ENCODE data around the gene ASF1B.
A peak's percentile ranks its signal among the peaks of the same experiment; 100 is the strongest.

Gene ASF1B

GRCh38 chr19:14142262-14143190 is 6.1 kb upstream of the ASF1B start:
- Mint-ChIP-seq H3K9me3 (no peaks in the 10 kb centered on the region), H3K27me3 (no peaks in the 10 kb centered on the region), H3K4me3 (no peak overlapping the region), H3K36me3 (ENCODE audit: insufficient read depth) (peaks cover 2% of the 10 kb centered on the region), H3K27ac (ENCODE audit: low read depth) (no peak overlapping the region), H3K4me1 (peaks cover 30% of the 10 kb centered on the region)
- ATAC-seq (replicated peaks; ENCODE audit: extremely low read depth, poor library complexity, severe bottlenecking) = no peak
- DNase-seq (ENCODE audit: low spot score in 2 of 2) = no peak

- Mint-ChIP-seq H3K27ac (ENCODE audit: low read depth) (no peak overlapping the region), H3K27me3 (no peaks in the 10 kb centered on the region), H3K4me3 (no peak overlapping the region), H3K9me3 (no peaks in the 10 kb centered on the region), H3K36me3 (ENCODE audit: insufficient read depth) (peaks cover 9% of the 10 kb centered on the region), H3K4me1 (peaks cover 30% of the 10 kb centered on the region)
- ATAC-seq (replicated peaks; ENCODE audit: extremely low read depth, poor library complexity, severe bottlenecking) (no peak), DNase-seq (ENCODE audit: low spot score in 2 of 2) (no peak)
Measured at GRCh38 chr19:14141041-14141440, 4.7 kb upstream of the ASF1B start.

GRCh38 chr19:14139944-14140343 is 3.6 kb upstream of the ASF1B start:
- Mint-ChIP-seq H3K4me3 (no peak overlapping the region), H3K36me3 (ENCODE audit: insufficient read depth) (peaks cover 14% of the 10 kb centered on the region), H3K9me3 (no peaks in the 10 kb centered on the region), H3K27ac (ENCODE audit: low read depth) (peak overlapping the region; percentile 48), H3K4me1 (peaks cover 31% of the 10 kb centered on the region), H3K27me3 (no peaks in the 10 kb centered on the region)
- DNase-seq (ENCODE audit: low spot score in 2 of 2) = no peak
- no peak for ATAC-seq (replicated peaks; ENCODE audit: extremely low read depth, poor library complexity, severe bottlenecking)

GRCh38 chr19:14138576-14139265 is 2.3 kb upstream of the ASF1B start:
- Mint-ChIP-seq H3K4me3 (peak overlapping the region; percentile 60), H3K4me1 (peaks cover 31% of the 10 kb centered on the region), H3K9me3 (no peaks in the 10 kb centered on the region), H3K27me3 (no peaks in the 10 kb centered on the region), H3K27ac (ENCODE audit: low read depth) (peak overlapping the region; percentile 38), H3K36me3 (ENCODE audit: insufficient read depth) (peaks cover 14% of the 10 kb centered on the region)
- DNase-seq (ENCODE audit: low spot score in 2 of 2) (no peak), ATAC-seq (replicated peaks; ENCODE audit: extremely low read depth, poor library complexity, severe bottlenecking) (no peak)

- Mint-ChIP-seq H3K27me3 (no peaks in the 10 kb centered on the region), H3K4me3 (peak overlapping the region; percentile 74), H3K36me3 (ENCODE audit: insufficient read depth) (peaks cover 17% of the 10 kb centered on the region), H3K27ac (ENCODE audit: low read depth) (peak overlapping the region; percentile 77), H3K4me1 (peaks cover 22% of the 10 kb centered on the region), H3K9me3 (no peaks in the 10 kb centered on the region)
- ATAC-seq (replicated peaks; ENCODE audit: extremely low read depth, poor library complexity, severe bottlenecking) (no peak), DNase-seq (ENCODE audit: low spot score in 2 of 2) (no peak)
Measured at GRCh38 chr19:14135985-14136508, 342 bp downstream of the ASF1B start.

GRCh38 chr19:14135355-14135754 is 1.0 kb downstream of the ASF1B start:
- Mint-ChIP-seq H3K9me3 (no peaks in the 10 kb centered on the region), H3K4me1 (peaks cover 22% of the 10 kb centered on the region), H3K4me3 (peak overlapping the region; percentile 74), H3K27me3 (no peaks in the 10 kb centered on the region), H3K36me3 (ENCODE audit: insufficient read depth) (peaks cover 17% of the 10 kb centered on the region), H3K27ac (ENCODE audit: low read depth) (peak overlapping the region; percentile 77)
- ATAC-seq (replicated peaks; ENCODE audit: extremely low read depth, poor library complexity, severe bottlenecking) = no peak
- DNase-seq (ENCODE audit: low spot score in 2 of 2) = no peak

GRCh38 chr19:14127929-14128509 is 8.4 kb downstream of the ASF1B start:
- Mint-ChIP-seq H3K27me3 (no peaks in the 10 kb centered on the region), H3K4me1 (no peaks in the 10 kb centered on the region), H3K36me3 (ENCODE audit: insufficient read depth) (peaks cover 3% of the 10 kb centered on the region), H3K4me3 (no peak overlapping the region), H3K9me3 (no peaks in the 10 kb centered on the region), H3K27ac (ENCODE audit: low read depth) (no peak overlapping the region)
- ATAC-seq (replicated peaks; ENCODE audit: extremely low read depth, poor library complexity, severe bottlenecking) (no peak), DNase-seq (ENCODE audit: low spot score in 2 of 2) (no peak)

- no peak for ATAC-seq (replicated peaks; ENCODE audit: extremely low read depth, poor library complexity, severe bottlenecking)
- Mint-ChIP-seq H3K27ac (ENCODE audit: low read depth) (no peak overlapping the region), H3K4me1 (no peaks in the 10 kb centered on the region), H3K9me3 (no peaks in the 10 kb centered on the region), H3K27me3 (no peaks in the 10 kb centered on the region), H3K36me3 (ENCODE audit: insufficient read depth) (peaks cover 3% of the 10 kb centered on the region), H3K4me3 (no peak overlapping the region)
- DNase-seq (ENCODE audit: low spot score in 2 of 2) = no peak
Measured at GRCh38 chr19:14127176-14127575, 9.2 kb downstream of the ASF1B start.

GRCh38 chr19:14122924-14123323 is 13.5 kb downstream of the ASF1B start:
- Mint-ChIP-seq H3K4me3 (no peak overlapping the region), H3K36me3 (ENCODE audit: insufficient read depth) (peaks cover 6% of the 10 kb centered on the region), H3K27me3 (no peaks in the 10 kb centered on the region), H3K4me1 (peaks cover 11% of the 10 kb centered on the region), H3K9me3 (no peaks in the 10 kb centered on the region), H3K27ac (ENCODE audit: low read depth) (no peak overlapping the region)
- DNase-seq (ENCODE audit: low spot score in 2 of 2) (no peak), ATAC-seq (replicated peaks; ENCODE audit: extremely low read depth, poor library complexity, severe bottlenecking) (no peak)

- Mint-ChIP-seq H3K36me3 (ENCODE audit: insufficient read depth) (peaks cover 6% of the 10 kb centered on the region), H3K4me1 (peaks cover 27% of the 10 kb centered on the region)
Measured at GRCh38 chr19:14120497-14120780, 15.9 kb downstream of the ASF1B start.

GRCh38 chr19:14119644-14120496 is 16.5 kb downstream of the ASF1B start:
- Mint-ChIP-seq H3K36me3 (ENCODE audit: insufficient read depth) (peaks cover 5% of the 10 kb centered on the region), H3K27me3 (no peaks in the 10 kb centered on the region), H3K4me1 (peaks cover 30% of the 10 kb centered on the region), H3K27ac (ENCODE audit: low read depth) (peak overlapping the region; percentile 95), H3K4me3 (no peak overlapping the region), H3K9me3 (no peaks in the 10 kb centered on the region)
- ATAC-seq (replicated peaks; ENCODE audit: extremely low read depth, poor library complexity, severe bottlenecking) (no peak), DNase-seq (ENCODE audit: low spot score in 2 of 2) (no peak)

More at GRCh38 chr19:14120497-14120780, 15.9 kb downstream of the ASF1B start:
- Mint-ChIP-seq H3K27ac (ENCODE audit: low read depth) (no peak overlapping the region), H3K9me3 (no peaks in the 10 kb centered on the region), H3K27me3 (no peaks in the 10 kb centered on the region), H3K4me3 (no peak overlapping the region)
- ATAC-seq (replicated peaks; ENCODE audit: extremely low read depth, poor library complexity, severe bottlenecking) = no peak
- DNase-seq (ENCODE audit: low spot score in 2 of 2) = no peak

- DNase-seq (ENCODE audit: low spot score in 2 of 2) (no peak), ATAC-seq (replicated peaks; ENCODE audit: extremely low read depth, poor library complexity, severe bottlenecking) (no peak)
- Mint-ChIP-seq H3K4me1 (peaks cover 33% of the 10 kb centered on the region), H3K9me3 (no peaks in the 10 kb centered on the region), H3K4me3 (peak overlapping the region; percentile 84), H3K36me3 (ENCODE audit: insufficient read depth) (peaks cover 5% of the 10 kb centered on the region), H3K27me3 (no peaks in the 10 kb centered on the region), H3K27ac (ENCODE audit: low read depth) (peak overlapping the region; percentile 95)
Measured at GRCh38 chr19:14119146-14119545, 17.2 kb downstream of the ASF1B start.

All from central memory CD8-positive, alpha-beta T cell (primary cell).